Fibroblast of mammary gland (primary cell): Measurements from ENCODE around the gene NQO1.

Experiments
- DNase-seq: peaks from one replicate; pipeline ENCODE4 v3.0.0-alpha.2; 2010; ENCODE audit warnings: low read depth
- H3K4me3 ChIP-seq: 2 replicates; pipeline ENCODE4 v1.5.1; 2011; ENCODE audit warnings: low read depth, mild to moderate bottlenecking, low read length, moderate library complexity; ENCODE audit not compliant: control insufficient read depth
- CTCF ChIP-seq: conservative IDR thresholded peaks from 2 replicates; pipeline ENCODE4 v1.5.1; 2011; ENCODE audit warnings: low read depth, low read length, inconsistent platforms; ENCODE audit not compliant: control insufficient read depth, insufficient read depth

NQO1 gene

DNA sequence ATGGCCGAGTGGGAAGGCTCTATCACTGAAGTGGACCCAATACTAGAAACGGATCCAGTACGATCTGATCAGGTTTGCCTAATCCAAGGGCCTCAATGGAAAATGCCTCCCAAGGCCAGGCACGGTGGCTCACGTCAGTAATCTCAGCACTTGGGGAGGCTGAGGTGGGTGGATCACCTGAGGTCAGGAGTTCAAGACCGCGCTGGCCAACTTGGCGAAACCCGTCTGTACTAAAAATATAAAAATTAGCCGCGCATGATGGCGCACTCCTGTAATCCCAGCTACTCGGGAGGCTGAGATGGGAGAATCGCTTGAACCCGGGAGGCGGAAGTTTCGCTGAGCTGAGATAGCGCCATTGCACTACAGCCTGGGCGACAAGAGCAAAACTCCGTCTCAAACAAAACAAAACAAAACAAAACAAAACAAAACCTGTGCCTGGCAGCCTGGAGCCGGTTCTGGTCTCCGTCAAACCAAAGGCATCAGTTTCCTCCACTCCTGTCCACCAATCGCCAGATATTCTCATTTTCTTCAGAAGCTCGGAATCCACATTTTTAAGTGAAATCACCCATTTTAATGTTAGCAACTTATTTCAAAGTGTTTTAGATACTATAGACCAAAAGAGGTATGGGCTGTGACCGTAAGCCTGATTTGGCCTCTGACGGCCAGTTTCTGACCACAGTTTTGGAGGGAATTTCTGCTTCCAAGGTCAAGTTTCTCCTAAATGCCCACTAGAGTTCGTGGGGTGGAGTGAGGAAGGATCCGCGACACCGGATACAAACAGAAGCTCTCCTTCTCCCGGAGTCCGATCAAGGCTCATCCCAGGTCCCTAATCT lies 664 bp downstream of the NQO1 start:
- TF ChIP-seq CTCF: no peak
- DNase-seq: no peak

GRCh38 chr16:69724981-69725479 lies 1.3 kb downstream of the NQO1 start:
- no peak for TF ChIP-seq CTCF
- H3K4me3 ChIP-seq: peak overlapping the region; percentile 84
- no peak for DNase-seq

More for the DNA sequence above, 664 bp downstream of the NQO1 start:
- H3K4me3 ChIP-seq: peak overlapping the region; percentile 84

- no peak for DNase-seq
- TF ChIP-seq CTCF: no peak
- H3K4me3 ChIP-seq: peak overlapping the region; percentile 84
Observed at GRCh38 chr16:69724414-69724873, 1.9 kb downstream of the NQO1 start.

GRCh38 chr16:69721441-69721957 lies 4.9 kb downstream of the NQO1 start:
- no peak for TF ChIP-seq CTCF
- H3K4me3 ChIP-seq: no peak overlapping the region
- DNase-seq: no peak

GRCh38 chr16:69720822-69721430 lies 5.4 kb downstream of the NQO1 start:
- no peak overlapping the region for H3K4me3 ChIP-seq
- TF ChIP-seq CTCF: no peak
- no peak for DNase-seq

DNA sequence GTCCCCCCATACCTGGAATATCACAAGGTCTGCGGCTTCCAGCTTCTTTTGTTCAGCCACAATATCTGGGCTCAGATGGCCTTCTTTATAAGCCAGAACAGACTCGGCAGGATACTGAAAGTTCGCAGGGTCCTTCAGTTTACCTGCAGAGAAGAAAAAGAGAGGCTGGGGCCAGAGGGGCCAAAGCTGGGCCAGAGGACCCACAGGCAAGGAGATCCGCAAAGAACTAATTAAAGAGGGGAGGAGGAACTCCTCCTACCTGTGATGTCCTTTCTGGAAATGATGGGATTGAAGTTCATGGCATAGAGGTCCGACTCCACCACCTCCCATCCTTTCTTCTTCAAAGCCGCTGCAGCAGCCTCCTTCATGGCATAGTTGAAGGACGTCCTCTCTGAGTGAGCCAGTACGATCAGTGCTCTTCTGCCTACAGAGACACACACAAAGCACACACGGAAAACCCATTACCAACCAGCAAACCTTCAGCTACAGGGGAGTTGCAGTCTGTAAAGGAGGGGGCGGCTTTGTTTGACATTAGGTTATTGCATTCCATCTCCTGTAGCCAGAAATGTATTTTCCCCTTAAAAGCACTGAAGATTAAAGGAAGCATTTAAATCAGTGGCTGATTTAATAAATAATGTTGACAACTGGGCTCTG lies 8.1 kb downstream of the NQO1 start:
- no peak overlapping the region for H3K4me3 ChIP-seq
- no peak for TF ChIP-seq CTCF
- no peak for DNase-seq
